Measurements from ENCODE around the gene SPTA1.

The SPTA1 gene

DNA sequence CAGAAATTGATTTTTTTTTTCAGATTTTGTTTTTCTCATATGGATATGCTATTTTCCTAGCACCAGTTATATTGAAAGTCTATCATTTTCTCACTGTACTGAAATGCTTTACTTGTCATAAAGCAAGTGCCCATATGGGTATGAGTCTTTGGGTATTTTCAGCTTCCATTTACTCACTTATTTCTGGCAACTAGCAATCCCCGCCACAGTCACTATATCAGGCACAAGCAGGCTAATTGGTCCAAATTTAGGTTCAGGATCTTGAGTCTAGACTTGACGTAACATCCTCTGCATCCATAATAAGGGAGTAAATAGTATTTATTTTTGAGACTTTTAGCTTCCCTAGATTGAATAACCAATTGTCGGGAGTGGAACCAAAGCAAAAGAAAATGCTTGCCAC is 109.0 kb downstream of the SPTA1 start:
- H3K4me3 ChIP-seq (ENCODE audit: low read depth, low read length), result no peak overlapping the region

DNA sequence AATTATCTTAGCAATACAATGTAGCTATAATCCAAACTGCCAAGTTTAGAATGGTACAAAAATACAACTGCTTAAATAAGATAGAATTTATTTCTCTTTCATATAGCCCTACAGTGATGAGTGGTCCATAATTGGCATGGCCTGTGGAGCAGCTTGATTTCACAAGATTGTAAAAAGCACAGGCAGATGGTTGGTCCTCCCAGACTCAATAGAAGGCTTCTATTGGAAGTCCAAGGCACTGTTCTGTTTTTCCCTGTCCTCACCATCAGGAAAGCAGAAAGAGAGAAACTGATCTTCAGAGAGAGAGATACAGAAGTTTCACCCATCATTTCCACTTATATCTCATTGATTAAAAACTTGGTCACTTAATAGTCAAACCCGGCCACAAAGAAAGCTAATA is 114.3 kb downstream of the SPTA1 start:
- no peak overlapping the region for H3K4me3 ChIP-seq (ENCODE audit: low read depth, low read length)

DNA sequence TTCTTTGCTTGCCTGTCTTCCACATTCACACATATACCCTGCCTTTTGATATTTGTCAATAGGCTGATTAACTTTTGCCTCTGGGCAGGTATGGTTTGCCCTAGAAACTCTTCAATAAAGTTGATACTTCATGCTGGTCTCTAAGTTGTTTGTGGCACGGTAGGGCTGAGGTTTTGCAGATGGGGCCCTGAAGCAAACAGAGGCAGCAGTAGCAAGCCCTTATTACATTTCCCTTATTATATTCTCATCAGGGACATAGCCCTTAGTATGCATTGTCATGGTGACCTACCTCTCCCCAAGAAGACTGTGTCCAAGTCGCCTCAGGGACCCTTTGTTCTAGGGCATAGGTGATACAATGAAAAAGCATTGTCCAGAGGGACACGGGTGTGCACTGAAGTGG is 116.0 kb downstream of the SPTA1 start, which contains the start of gene OR6P1:
Gene OR6P1 (minus strand): TSS at position 101 of the 400 bp plus-strand sequence. CDS start 6,976 bp downstream, outside the sequence.
- H3K4me3 ChIP-seq (ENCODE audit: low read depth, low read length), result no peak within 1 kb of the TSS

DNA sequence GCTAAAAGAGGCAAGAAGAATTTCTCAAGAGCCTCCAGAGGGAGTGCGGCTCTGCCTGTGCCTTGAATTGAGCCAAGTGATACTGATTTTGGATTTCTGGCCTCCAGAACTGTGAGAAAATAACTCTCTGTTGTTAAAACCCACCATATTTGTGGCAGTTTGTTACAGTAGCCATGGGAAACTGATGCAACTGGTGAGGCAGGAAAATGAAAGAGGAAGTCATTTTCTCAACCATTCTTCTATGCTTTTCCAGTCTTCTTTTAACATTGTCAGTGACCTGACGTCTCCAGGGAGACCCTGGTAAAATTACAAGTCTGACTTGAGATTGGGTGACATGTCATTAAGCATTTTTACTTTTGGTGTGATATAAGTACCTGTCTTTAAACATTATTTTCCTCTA is 121.9 kb downstream of the SPTA1 start:
- H3K4me3 ChIP-seq (ENCODE audit: low read depth, low read length), result no peak overlapping the region

DNA sequence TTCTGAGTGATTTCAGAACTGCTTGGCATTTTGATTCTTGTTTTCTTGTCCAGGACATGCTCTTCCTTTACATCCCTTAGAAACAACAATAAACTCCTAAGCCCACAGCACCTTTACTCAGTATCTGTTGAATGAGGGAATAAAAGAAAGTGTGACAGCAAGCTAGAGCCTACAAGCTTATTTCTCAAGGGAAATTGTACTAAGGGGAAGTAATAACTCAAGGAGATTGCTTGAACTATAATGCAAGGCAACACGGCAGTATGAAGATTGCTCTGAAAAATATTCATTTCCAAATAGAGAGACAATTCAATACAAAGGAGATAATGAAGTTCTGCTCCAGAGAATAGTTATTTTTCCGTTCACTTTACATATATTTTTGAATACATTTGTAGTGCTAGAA is 122.7 kb downstream of the SPTA1 start:
- H3K4me3 ChIP-seq (ENCODE audit: low read depth, low read length), result no peak overlapping the region

Measured in iPS-11a (cell line).